Activated T-helper 1 cell treated with anti-CD3 and anti-CD28 coated beads, Interleukin-2, amount 50 U/mL, for 16 hours (primary cell): ENCODE measurements around the gene AP2A2.
"Not testable (repeated sequence)": the region's sequence is repeated elsewhere in the genome, so short reads cannot be mapped to it uniquely, and the experiment has no call there.

Experiments
- DNase-seq, 2 donors: peaks; one replicate each; pipeline ENCODE4 v3.0.0-alpha.2; 2020; ENCODE audit warnings: low read depth in 1 of 2, low spot score in 1 of 2

Gene AP2A2

GRCh38 chr11:953512-953911 lies 27.8 kb downstream of the AP2A2 start:
- no peak for DNase-seq

- no peak for DNase-seq
These were observed 28.9 kb downstream of the AP2A2 start for GRCh38 chr11:954392-955153.

GRCh38 chr11:955154-956063 lies 29.7 kb downstream of the AP2A2 start:
- no peak for DNase-seq

GRCh38 chr11:957212-957920 lies 31.7 kb downstream of the AP2A2 start:
- no peak for DNase-seq

GRCh38 chr11:958101-958500 lies 32.4 kb downstream of the AP2A2 start:
- no peak for DNase-seq

- no peak for DNase-seq
These were observed 33.4 kb downstream of the AP2A2 start for GRCh38 chr11:959027-959426.

GRCh38 chr11:959608-960007 lies 33.9 kb downstream of the AP2A2 start:
- no peak for DNase-seq

GRCh38 chr11:961310-961920 lies 35.7 kb downstream of the AP2A2 start:
- not testable (repeated sequence) for DNase-seq

- no peak for DNase-seq
These were observed 36.3 kb downstream of the AP2A2 start for GRCh38 chr11:961921-962320.

GRCh38 chr11:962688-963087 lies 37.0 kb downstream of the AP2A2 start:
- no peak for DNase-seq

GRCh38 chr11:963852-964251 lies 38.2 kb downstream of the AP2A2 start:
- DNase-seq = no peak

- DNase-seq = no peak
These were observed 39.6 kb downstream of the AP2A2 start for GRCh38 chr11:965206-965775.

GRCh38 chr11:967995-968751 lies 42.5 kb downstream of the AP2A2 start:
- no peak for DNase-seq

- DNase-seq = no peak
These were observed 43.2 kb downstream of the AP2A2 start for GRCh38 chr11:968822-969221.

- no peak for DNase-seq
These were observed 44.1 kb downstream of the AP2A2 start for GRCh38 chr11:969651-970205.

- DNase-seq = no peak
These were observed 44.7 kb downstream of the AP2A2 start for GRCh38 chr11:970319-970871.

GRCh38 chr11:971092-971690 lies 45.5 kb downstream of the AP2A2 start:
- DNase-seq = no peak

- no peak for DNase-seq
These were observed 46.2 kb downstream of the AP2A2 start for GRCh38 chr11:971731-972365.
